GM12874 (cell line): Measurements from ENCODE around the gene OSCAR.

Experiments
- TF ChIP-seq, protein P1 (sequence below): IDR thresholded peaks from 2 replicates; pipeline ENCODE4 v1.5.1; 2011; ENCODE audit warnings: low read depth, mild to moderate bottlenecking, control low read depth, low read length, moderate library complexity; ENCODE audit not compliant: insufficient read depth

Gene OSCAR, protein sequence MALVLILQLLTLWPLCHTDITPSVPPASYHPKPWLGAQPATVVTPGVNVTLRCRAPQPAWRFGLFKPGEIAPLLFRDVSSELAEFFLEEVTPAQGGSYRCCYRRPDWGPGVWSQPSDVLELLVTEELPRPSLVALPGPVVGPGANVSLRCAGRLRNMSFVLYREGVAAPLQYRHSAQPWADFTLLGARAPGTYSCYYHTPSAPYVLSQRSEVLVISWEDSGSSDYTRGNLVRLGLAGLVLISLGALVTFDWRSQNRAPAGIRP

DNA sequence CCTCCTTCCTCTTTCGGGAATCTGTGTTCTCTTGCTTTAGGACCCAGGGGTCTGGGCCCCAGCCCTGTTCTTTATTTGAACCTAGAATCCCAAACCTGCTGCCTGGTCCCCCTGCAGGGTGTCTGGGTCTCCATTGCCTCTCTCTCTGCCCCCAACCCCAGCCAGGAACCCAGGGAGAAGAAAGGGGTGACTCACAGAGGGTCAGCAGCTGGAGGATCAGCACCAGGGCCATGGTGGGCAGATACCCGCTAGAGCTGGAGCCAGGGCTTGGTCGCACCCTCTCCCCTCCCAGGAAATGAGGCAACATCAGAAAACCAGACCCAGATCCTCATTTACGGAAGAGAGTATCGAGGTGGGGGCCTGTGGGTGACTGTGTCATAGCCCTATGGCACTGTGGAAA lies at the start of gene OSCAR:
OSCAR (minus strand) TSS at position 243 of the 400 bp plus-strand sequence; CDS start at position 232, 11 bp downstream.
- TF ChIP-seq, protein P1, sequence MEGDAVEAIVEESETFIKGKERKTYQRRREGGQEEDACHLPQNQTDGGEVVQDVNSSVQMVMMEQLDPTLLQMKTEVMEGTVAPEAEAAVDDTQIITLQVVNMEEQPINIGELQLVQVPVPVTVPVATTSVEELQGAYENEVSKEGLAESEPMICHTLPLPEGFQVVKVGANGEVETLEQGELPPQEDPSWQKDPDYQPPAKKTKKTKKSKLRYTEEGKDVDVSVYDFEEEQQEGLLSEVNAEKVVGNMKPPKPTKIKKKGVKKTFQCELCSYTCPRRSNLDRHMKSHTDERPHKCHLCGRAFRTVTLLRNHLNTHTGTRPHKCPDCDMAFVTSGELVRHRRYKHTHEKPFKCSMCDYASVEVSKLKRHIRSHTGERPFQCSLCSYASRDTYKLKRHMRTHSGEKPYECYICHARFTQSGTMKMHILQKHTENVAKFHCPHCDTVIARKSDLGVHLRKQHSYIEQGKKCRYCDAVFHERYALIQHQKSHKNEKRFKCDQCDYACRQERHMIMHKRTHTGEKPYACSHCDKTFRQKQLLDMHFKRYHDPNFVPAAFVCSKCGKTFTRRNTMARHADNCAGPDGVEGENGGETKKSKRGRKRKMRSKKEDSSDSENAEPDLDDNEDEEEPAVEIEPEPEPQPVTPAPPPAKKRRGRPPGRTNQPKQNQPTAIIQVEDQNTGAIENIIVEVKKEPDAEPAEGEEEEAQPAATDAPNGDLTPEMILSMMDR = no peak

DNA sequence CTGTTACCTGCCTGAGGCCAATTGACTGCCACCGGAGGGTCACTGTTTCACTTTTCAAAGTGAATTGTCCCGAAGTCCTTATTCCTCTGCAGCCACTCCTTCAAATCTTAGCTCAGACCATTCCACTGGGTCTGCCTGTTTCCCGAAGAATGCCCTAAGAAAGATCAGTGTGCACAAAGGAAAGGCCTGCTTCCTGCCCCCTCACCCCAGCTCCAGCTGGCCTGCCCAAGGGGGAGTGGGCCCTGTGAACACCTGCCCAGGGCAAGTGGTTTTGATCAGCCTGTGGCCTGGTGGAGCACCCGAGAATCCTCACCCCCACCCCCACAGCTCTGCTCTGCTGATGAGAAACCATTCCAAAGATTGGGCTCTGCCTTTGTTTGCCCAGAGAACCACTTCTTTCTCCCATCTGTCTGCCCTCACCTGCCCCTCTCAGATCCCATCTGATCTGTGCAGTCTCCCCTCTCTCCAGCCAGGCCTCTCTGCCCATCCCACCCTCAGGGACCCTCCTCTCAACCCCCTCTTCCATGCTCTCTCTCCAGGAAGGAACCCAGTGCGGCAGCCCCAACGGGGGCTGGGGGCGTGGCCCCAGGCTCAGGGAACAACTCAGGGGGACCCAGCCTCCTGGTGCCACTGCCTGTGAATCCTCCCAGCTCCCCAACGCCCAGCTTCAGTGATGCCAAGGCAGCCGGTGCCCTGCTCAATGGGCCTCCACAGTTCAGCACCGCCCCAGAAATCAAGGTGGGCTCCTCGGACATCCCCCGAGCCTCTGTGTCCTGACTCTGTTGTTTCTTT lies 48.6 kb upstream of the OSCAR start:
- TF ChIP-seq, protein P1 = no peak

DNA sequence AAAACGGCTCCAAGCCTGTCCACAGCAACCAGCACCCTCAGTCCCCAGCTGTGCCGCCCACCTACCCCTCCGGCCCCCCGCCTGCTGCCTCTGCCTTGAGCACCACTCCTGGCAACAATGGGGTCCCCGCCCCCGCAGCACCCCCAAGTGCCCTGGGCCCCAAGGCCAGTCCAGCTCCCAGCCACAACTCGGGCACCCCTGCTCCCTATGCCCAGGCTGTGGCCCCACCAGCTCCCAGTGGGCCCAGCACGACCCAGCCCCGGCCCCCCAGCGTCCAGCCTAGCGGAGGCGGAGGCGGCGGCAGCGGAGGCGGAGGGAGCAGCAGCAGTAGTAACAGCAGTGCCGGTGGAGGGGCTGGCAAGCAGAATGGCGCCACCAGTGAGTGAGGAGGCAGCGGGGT lies 47.6 kb upstream of the OSCAR start:
- TF ChIP-seq, protein P1 = no peak

DNA sequence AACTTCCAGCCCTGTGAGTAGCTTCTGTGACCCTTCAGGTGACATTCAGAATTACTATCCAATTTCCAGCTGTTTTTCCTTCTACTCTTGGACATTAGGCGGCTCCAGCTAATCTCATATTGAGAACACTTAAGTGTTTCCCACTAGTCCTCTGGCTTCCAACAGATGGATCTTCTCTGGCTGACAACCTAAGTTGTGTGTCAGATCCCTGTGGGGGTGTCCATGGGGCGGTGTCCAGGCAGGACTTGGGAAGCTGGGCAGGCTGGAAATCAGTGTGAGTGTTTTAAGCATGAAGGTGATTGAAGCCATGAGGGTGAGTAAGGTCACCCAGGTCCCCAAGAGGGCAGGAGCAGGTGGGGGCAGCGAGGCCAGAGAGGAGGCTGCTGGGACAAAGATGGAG lies 47.1 kb upstream of the OSCAR start:
- TF ChIP-seq, protein P1 = no peak

DNA sequence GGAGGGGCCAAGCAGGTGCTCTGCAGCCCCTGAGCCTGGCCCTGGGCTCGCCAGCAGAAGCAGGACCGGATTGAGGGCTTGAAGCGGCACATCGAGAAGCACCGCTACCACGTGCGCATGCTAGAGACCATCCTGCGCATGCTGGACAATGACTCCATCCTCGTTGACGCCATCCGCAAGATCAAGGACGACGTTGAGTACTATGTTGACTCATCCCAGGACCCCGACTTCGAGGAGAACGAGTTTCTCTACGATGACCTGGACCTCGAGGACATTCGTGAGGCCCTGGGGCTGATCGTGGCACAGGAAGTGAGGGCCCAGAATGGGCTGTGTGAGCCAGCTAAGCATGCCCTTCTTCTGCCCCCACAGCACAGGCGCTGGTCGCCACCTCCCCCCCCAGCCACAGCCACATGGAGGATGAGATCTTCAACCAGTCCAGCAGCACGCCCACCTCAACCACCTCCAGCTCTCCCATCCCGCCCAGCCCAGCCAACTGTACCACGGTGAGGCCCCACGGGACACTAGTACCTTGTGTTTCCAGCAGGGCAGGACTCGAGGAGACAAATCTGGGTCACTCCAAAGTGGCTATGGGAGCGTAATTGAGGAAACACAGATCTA lies 45.0 kb upstream of the OSCAR start:
- TF ChIP-seq, protein P1 = no peak

DNA sequence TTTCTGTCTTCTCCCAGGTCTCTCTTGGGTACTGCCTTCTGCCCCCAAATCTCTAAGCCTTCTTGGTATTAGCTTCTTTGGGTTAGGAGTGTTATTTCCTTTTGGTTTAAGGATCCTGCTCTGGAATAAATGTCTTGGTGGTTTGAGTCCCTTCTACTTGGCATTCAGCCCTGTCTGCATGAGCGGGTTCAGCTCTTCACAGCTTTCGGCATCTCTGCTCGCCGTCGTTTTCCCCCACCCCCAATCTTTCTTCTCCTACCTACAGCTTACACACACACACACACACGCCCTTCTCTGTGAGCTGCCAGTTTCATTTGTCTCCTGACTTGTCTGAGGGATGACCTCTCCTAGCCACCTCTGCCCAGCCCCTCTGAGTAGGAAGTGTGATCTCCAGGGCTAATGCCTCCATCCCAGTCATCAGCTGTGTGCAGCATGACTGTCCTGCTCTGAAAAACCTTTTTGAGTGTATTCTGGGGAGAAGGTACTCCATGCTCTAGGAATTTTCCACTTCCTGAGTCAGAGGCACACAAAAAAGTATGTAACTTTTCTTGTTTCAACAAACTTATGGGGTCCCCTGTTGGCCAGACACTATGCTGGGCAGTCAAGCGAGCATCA lies 41.7 kb upstream of the OSCAR start:
- TF ChIP-seq, protein P1 = no peak

DNA sequence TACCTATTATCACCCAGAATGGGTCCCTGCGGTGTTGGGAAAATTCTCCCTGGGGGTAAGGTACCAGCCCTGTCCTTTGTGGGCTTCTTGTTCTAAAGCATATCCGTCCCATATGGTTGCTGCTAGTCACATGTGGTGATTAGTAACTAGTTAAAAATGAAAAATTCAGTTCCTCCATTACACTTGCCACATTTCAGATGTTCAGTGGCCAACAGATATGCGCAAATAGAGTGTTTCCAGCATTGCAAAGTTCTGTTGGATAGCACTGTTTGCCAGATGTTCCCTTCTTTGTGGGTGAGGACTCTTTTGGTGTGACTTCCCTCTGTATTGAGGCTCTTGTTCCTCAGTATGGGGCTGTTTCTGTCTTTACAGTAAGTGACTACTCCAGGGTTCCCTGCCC lies 40.8 kb upstream of the OSCAR start:
- TF ChIP-seq, protein P1 = no peak
